HEK293 (cell line): ENCODE measurements around the gene TP63.

Source experiments
- CTCF ChIA-PET: fragments of 350-600 bp; formaldehyde crosslinking; extraction: SDS; loops from one replicate; lab custom pipeline; 2021; ENCODE audit warnings: antibody characterized with exemption; lab: Yijun Ruan, JAX
- POLR2A ChIA-PET: fragments of 300-600 bp; formaldehyde crosslinking; extraction: SDS; loops from one replicate; lab custom pipeline; 2020; ENCODE audit warnings: antibody characterized with exemption, inconsistent platforms; lab: Yijun Ruan, JAX
- H3K27ac ChIP-seq: fragments of 200-500 bp; sonication (Bioruptor generic); 2 replicates; pipeline ENCODE4 v1.5.1; 2014; ENCODE audit warnings: low read depth, low read length, control low read depth, inconsistent platforms; ENCODE audit errors: extremely low read depth
- H3K36me3 ChIP-seq, 2 experiments: fragments of 200-500 bp in 1 of 2; sonication (Bioruptor generic) in 1 of 2; 1 replicate in 1 of 2; 2 replicates in 1 of 2; pipeline ENCODE4 v1.5.1; 2014 to 2017; ENCODE audit warnings: inconsistent platforms in 2 of 2, low read length in 2 of 2; ENCODE audit not compliant: control insufficient read depth in 2 of 2, insufficient read depth in 1 of 2
- H3K4me1 ChIP-seq: fragments of 200-500 bp; sonication (Bioruptor generic); 2 replicates; pipeline ENCODE4 v1.5.1; 2014; ENCODE audit warnings: mild to moderate bottlenecking, low read length, inconsistent platforms; ENCODE audit not compliant: control insufficient read depth, insufficient read depth
- H3K4me3 ChIP-seq: 2 replicates; pipeline ENCODE4 v1.5.1; 2011; ENCODE audit warnings: low read depth, mild to moderate bottlenecking, control low read depth, low read length, moderate library complexity
- H3K9me3 ChIP-seq: fragments of 200-500 bp; sonication (Bioruptor generic); 2 replicates; pipeline ENCODE4 v1.5.1; 2014; ENCODE audit warnings: low read depth, low read length, inconsistent platforms; ENCODE audit not compliant: control insufficient read depth, insufficient read depth
- GLI4 ChIP-seq: fragments of 450-650 bp; formaldehyde crosslinking; IDR thresholded peaks from 2 replicates; pipeline ENCODE4 v1.5.1; 2016; ENCODE audit warnings: missing biosample characterization, missing genetic modification characterization
- GLIS1 ChIP-seq: fragments of 450-650 bp; formaldehyde crosslinking; IDR thresholded peaks from 2 replicates; pipeline ENCODE4 v1.5.1; 2016; ENCODE audit warnings: missing biosample characterization, missing genetic modification characterization
- MZF1 ChIP-seq: fragments of 450-650 bp; formaldehyde crosslinking; IDR thresholded peaks from 2 replicates; pipeline ENCODE4 v1.5.1; 2017; ENCODE audit warnings: missing biosample characterization, missing genetic modification characterization, borderline replicate concordance
- RBAK ChIP-seq: fragments of 450-650 bp; formaldehyde crosslinking; IDR thresholded peaks from 2 replicates; pipeline ENCODE4 v1.5.1; 2016; ENCODE audit warnings: missing biosample characterization, missing genetic modification characterization
- ZBTB20 ChIP-seq: fragments of 450-650 bp; formaldehyde crosslinking; IDR thresholded peaks from 2 replicates; pipeline ENCODE4 v1.5.1; 2016; ENCODE audit warnings: missing biosample characterization, missing genetic modification characterization
- ZBTB8A ChIP-seq: fragments of 450-650 bp; formaldehyde crosslinking; IDR thresholded peaks from 2 replicates; pipeline ENCODE4 v1.5.1; 2016; ENCODE audit warnings: missing biosample characterization, missing genetic modification characterization
- ZFP3 ChIP-seq: fragments of 450-650 bp; formaldehyde crosslinking; IDR thresholded peaks from 2 replicates; pipeline ENCODE4 v1.5.1; 2016; ENCODE audit warnings: low read depth, missing biosample characterization, missing genetic modification characterization
- ZNF112 ChIP-seq: fragments of 450-650 bp; formaldehyde crosslinking; IDR thresholded peaks from 2 replicates; pipeline ENCODE4 v1.5.0; 2017; ENCODE audit warnings: missing biosample characterization, missing genetic modification characterization
- ZNF155 ChIP-seq: fragments of 450-650 bp; formaldehyde crosslinking; IDR thresholded peaks from 2 replicates; pipeline ENCODE4 v1.5.1; 2016; ENCODE audit warnings: missing biosample characterization, missing genetic modification characterization
- ZNF341 ChIP-seq: fragments of 450-650 bp; formaldehyde crosslinking; IDR thresholded peaks from 2 replicates; pipeline ENCODE4; 2016; ENCODE audit warnings: low read depth, missing biosample characterization, missing genetic modification characterization
- ZNF350 ChIP-seq: fragments of 450-650 bp; formaldehyde crosslinking; IDR thresholded peaks from 2 replicates; pipeline ENCODE4 v1.5.0; 2017; ENCODE audit warnings: missing biosample characterization, mild to moderate bottlenecking, missing genetic modification characterization
- ZNF366 ChIP-seq: fragments of 450-650 bp; formaldehyde crosslinking; conservative IDR thresholded peaks from 2 replicates; pipeline ENCODE4 v1.5.1; 2016; ENCODE audit warnings: missing biosample characterization, missing genetic modification characterization
- ZNF391 ChIP-seq: fragments of 450-650 bp; formaldehyde crosslinking; IDR thresholded peaks from 2 replicates; pipeline ENCODE4 v1.5.1; 2016; ENCODE audit warnings: low read depth, missing biosample characterization, missing genetic modification characterization, borderline replicate concordance
- ZNF670 ChIP-seq: fragments of 450-650 bp; formaldehyde crosslinking; IDR thresholded peaks from 2 replicates; pipeline ENCODE4 v1.5.1; 2016; ENCODE audit warnings: missing biosample characterization, missing genetic modification characterization, low read depth
- ZNF76 ChIP-seq: fragments of 450-650 bp; formaldehyde crosslinking; IDR thresholded peaks from 2 replicates; pipeline ENCODE4; 2016; ENCODE audit warnings: low read depth, missing biosample characterization, missing genetic modification characterization, borderline replicate concordance
- ZNF837 ChIP-seq: fragments of 450-650 bp; formaldehyde crosslinking; IDR thresholded peaks from 2 replicates; pipeline ENCODE4 v1.5.1; 2016; ENCODE audit warnings: missing biosample characterization, missing genetic modification characterization
- TF ChIP-seq, protein P1 (sequence below): fragments of 450-650 bp; formaldehyde crosslinking; conservative IDR thresholded peaks from 2 replicates; pipeline ENCODE4 v1.5.1; 2016; ENCODE audit warnings: low read depth, missing biosample characterization, missing genetic modification characterization

Gene TP63

GRCh38 chr3:189756582-189757078 is 125.4 kb downstream of the TP63 start (continued):
- TF ChIP-seq, protein P1, sequence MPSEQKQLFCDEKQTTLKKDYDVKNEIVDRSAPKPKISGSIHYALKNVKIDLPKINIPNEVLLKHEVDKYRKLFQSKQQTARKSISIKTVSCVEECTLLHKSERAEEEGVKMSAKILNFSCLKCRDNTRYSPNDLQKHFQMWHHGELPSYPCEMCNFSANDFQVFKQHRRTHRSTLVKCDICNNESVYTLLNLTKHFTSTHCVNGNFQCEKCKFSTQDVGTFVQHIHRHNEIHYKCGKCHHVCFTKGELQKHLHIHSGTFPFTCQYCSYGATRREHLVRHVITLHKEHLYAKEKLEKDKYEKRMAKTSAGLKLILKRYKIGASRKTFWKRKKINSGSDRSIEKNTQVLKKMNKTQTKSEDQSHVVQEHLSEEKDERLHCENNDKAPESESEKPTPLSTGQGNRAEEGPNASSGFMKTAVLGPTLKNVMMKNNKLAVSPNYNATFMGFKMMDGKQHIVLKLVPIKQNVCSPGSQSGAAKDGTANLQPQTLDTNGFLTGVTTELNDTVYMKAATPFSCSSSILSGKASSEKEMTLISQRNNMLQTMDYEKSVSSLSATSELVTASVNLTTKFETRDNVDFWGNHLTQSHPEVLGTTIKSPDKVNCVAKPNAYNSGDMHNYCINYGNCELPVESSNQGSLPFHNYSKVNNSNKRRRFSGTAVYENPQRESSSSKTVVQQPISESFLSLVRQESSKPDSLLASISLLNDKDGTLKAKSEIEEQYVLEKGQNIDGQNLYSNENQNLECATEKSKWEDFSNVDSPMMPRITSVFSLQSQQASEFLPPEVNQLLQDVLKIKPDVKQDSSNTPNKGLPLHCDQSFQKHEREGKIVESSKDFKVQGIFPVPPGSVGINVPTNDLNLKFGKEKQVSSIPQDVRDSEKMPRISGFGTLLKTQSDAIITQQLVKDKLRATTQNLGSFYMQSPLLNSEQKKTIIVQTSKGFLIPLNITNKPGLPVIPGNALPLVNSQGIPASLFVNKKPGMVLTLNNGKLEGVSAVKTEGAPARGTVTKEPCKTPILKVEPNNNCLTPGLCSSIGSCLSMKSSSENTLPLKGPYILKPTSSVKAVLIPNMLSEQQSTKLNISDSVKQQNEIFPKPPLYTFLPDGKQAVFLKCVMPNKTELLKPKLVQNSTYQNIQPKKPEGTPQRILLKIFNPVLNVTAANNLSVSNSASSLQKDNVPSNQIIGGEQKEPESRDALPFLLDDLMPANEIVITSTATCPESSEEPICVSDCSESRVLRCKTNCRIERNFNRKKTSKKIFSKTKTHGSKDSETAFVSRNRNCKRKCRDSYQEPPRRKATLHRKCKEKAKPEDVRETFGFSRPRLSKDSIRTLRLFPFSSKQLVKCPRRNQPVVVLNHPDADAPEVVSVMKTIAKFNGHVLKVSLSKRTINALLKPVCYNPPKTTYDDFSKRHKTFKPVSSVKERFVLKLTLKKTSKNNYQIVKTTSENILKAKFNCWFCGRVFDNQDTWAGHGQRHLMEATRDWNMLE (tag by site-specific recombination) = no peak
- TF ChIP-seq ZBTB20 (tag by site-specific recombination) (no peak), ZNF350 (tag by site-specific recombination) (no peak), ZFP3 (no peak), ZNF366 (tag by site-specific recombination) (no peak), ZNF76 (tag by site-specific recombination) (no peak)

DNA sequence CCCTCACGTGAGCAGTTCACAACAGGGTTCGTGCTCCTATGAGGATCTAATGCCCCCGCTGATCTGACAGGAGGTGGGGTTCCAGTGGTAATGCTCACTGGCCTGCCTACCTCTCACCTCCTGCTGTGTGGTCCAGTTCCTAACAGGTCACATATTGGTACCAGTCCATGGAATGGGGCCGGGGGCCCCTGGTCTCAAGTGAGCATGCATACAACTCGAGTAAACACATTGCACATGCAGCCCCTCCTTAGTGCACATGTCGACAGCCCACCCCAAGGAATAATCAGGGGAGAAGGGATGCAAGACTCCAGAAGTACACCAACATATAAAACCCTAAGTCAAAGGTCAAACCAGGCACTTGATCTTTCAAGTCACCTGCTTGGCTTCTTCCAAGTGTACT is 127.0 kb downstream of the TP63 start:
- ChIA-PET CTCF (interaction anchor here (0.7 kb wide), 1 partner anchor 1552 kb away, joined by 3 read pairs; no protein-coding TSS in a partner anchor), POLR2A (no interaction called here)
- Histone ChIP-seq H3K4me3 (no peak overlapping the region), H3K9me3 (no peaks in the 10 kb centered on the region), H3K27ac (no peak overlapping the region), H3K4me1 (no peaks in the 10 kb centered on the region; the same call in 1 of the 2 replicates), H3K36me3 (no peaks in the 10 kb centered on the region)
- TF ChIP-seq ZNF112 (tag by site-specific recombination) = no peak
- no peak for TF ChIP-seq MZF1 (tag by site-specific recombination)
- no peak for TF ChIP-seq ZNF837 (tag by site-specific recombination)
- no peak for TF ChIP-seq GLIS1 (tag by site-specific recombination)
- TF ChIP-seq RBAK = no peak
- TF ChIP-seq GLI4 (tag by site-specific recombination) = no peak
- TF ChIP-seq ZBTB8A (tag by site-specific recombination) = no peak

- Histone ChIP-seq H3K27ac (no peak overlapping the region), H3K36me3 (no peaks in the 10 kb centered on the region), H3K4me1 (no peaks in the 10 kb centered on the region), H3K9me3 (no peaks in the 10 kb centered on the region), H3K4me3 (no peak overlapping the region)
- no peak for TF ChIP-seq ZNF670 (tag by site-specific recombination)
- TF ChIP-seq ZNF341 (tag by site-specific recombination) = no peak
- TF ChIP-seq ZNF155 (tag by site-specific recombination) = no peak
- TF ChIP-seq ZNF391 (tag by site-specific recombination) = no peak
- POLR2A ChIA-PET = no interaction called here
- CTCF ChIA-PET = no interaction called here
Observed at GRCh38 chr3:189766416-189766815, 135.2 kb downstream of the TP63 start.
